HG03159 (cell line): ENCODE results near the gene ELAVL3.
"Not testable (repeated sequence)": the region's sequence is repeated elsewhere in the genome, so short reads cannot be mapped to it uniquely, and the experiment has no call there.

Source experiments
- ATAC-seq: cut with Tn5 transposase; IDR thresholded peaks from one replicate; pipeline ENCODE4 v1.9.1; 2021; ENCODE audit warnings: mild to moderate bottlenecking, moderate library complexity; ENCODE audit not compliant: unreplicated experiment

The ELAVL3 gene

DNA sequence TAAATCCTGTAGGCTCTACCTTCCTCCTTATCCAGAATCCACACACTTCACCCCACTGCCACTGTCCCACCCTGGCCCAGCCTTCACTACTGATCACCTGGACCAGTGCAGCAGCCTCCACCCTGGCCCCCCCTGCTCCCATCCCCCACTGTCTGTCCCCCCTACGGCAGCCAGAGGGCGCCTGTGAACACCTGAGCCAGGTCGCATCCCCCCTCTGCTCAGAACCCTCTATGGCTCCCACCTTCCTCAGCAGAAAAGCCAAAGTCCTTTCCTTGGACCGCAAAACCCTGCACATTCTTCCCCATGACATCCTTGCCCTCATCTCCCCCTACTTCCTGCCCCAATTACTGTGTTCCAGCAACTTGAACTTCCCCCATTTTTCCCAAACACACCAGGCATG lies 20.6 kb downstream of the ELAVL3 start:
- ATAC-seq = no peak

DNA sequence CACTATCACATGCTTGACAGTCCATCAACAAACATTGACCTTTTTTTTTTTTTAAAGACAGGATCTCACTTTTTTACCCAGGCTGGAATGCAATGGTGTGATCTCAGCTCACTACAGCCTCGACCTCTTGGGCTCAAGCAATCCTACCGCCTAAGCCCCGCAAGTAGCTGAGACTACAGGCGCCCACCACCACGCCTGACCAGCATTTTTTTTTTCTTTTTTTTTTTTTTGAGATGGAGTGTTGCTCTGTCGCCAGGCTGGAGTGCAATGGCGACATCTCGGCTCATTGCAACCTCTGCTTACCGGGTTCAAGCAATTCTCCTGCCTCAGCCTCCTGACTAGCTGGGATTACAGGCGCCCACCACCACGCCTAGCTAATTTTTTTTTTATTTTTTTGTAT lies 21.9 kb downstream of the ELAVL3 start:
- not testable (repeated sequence) for ATAC-seq

DNA sequence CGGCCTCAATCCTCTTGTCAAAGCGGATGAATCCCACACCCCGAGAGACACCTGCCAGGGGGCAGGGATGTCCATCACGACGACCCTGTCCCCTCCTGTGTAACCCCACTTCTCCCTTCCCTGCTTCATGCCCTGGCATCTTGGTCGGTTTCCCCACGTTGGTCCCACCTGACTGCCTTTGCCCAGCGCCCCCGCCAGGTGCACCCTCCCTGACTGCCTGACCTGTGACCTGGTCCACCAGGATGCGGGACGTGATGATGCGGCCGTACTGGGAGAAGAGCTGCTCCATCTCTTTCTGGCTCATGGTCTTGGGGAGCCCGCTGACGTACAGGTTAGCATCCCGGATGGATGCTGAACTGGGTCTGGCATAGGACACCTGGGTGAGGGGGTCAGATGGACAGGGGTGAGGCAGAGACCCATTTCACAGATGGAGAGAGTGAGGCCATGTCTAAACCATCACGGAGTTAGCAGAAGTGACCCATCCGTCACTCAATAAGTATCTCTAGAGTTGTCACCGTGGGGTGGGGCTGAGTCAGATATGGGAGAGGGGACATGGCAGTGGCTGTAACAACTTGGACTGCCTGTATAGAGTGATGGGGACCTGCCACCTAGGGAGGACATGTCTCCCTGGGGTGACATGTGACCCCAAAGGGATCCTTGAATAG lies 22.5 kb downstream of the ELAVL3 start:
- no peak for ATAC-seq

DNA sequence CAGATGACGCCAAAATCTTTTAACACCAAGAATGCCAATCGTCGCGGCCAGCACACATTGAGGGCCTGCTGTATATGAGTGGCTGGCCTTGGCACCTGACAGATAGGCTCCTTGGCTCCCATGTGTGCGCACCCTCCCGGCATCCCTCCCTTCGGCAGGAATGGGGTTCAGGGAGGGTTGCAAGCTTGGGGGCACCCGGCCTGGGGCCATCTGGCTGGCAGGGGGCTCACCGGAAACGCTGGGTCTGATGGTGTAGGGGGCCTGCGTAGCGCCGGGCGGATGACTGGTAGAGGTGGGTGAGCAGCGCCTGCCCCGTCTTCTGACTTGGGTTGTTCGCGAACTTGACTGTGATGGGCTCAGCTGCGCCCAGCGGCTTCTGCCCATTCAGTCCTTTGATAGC lies 23.0 kb downstream of the ELAVL3 start:
- no peak for ATAC-seq

DNA sequence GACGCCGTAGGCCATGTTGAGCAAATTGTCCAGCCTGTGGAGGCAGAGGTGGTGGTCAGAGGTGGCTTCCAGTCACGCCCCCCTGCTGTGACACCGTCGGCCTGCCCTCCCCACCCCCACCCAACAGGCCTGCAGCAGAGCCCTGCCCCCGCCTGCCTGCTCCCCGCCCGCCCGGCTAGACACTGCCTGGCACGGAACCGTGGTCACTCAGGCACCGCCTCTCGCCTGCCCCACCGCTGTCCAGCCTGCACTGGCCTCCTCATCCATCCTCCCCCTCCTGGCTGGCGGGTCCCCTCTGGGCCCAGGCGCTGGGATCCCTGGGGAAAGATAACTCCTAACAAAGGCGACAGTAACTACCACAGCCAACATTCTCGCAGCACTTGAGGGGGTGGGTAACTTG lies 23.7 kb downstream of the ELAVL3 start:
- no peak for ATAC-seq

DNA sequence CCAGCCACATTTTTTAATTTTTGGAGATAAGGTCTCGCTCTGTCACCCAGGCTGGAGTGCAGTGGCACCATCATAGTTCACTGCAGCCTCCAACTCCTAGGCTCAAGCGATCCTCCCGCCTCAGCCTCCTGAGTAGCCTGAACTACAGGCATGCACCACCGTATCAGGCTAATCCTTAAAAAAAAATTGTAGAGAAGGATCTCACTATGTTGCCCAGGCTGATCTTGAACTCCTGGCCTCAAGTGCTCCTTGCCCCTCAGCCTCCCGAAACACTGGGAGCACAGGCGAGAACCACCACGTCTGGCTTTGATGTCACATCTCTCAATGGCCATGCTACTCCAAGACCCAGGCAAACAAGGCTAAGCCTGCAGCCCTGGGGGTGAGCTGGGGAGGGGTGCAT lies 24.2 kb downstream of the ELAVL3 start:
- ATAC-seq = no peak

DNA sequence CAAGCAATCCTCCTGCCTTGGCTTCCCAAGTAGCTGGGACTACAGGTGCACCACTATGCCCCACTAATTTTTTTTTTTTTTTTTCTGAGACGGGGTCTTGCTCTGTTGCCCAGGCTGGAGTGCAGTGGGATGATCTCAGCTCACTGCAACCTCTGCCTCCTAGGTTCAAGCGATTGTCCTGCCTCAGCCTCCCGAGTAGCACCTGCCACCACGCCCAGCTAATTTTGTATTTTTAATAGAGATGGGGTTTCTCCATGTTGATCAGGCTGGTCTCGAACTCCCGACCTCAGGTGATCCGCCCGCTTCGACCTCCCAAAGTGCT lies 25.7 kb downstream of the ELAVL3 start:
- not testable (repeated sequence) for ATAC-seq

DNA sequence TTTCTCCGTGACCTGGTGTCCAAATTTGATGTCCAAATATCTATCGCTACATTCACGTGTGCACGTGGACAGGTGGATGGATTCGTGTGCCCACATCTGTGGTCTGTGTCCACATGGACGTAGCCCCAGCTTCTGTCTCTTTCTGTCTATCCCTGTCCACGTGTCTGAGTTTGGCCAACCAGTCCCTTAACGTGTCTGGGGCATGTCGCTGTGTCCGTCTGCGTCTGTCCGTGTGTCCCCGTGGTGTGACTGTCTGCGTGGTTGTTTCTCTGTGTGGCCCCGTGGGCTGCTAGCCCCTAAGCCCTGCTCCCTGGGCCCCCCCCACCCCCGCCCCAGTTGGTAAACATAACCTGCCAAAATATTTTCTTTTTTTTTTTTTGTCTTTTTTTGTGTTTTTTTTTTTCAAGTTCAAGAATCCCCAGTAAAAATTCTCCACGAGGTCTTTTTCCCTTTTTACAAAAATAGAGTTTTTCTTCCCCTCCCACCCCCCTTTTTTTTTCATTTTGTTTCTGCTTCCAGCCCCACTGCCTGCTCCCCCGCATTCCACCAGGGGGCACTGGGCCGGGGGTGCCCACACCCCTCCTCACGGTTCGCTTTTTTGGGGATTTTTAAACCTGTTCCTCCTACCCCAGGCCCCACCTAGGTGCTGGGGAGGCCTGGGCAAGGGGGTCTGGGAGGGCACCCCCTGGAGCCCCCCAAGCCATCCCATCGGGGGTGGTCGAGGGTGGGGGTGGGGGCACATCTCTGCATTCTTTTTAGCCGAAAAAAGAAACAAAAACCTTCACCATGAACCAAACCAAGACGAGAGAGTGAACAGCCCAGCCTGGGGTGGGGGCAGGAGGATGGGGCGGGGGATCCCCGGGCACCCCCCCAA lies 27.1 kb downstream of the ELAVL3 start:
- ATAC-seq = no peak

DNA sequence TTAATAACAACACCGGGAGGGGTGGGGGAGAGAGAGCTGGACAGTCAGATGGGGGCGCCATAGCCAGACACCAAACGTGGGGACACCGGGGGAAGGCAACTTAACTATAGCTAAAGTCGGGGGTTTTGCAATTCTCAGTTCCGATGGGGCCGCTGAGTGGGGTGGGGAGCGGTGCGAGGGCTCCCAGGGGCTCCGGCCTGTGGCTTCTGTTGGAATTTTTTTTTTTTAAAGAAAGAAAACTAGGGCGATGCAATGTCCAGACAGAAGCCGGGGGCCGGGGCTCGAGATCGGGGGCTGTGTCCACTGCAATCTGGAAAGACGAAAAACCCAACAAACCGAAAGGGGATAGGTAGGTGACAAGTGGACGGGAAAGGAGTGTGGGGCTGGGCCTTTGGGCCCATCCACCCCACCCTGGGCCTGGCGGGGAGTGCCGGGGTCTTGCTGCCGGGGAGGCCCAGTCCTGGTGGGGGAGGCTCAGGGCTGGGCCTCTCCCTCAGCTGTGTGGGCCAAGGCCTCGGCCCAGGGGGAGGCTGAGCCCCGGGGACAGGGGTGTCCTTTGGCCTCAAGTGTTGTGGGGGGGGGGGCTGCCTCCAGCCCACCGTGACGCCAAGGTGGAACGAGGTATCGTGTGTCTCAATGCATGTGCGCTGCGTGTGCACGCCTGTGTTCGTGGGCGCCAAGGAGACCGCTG lies 28.1 kb downstream of the ELAVL3 start:
- ATAC-seq = no peak

DNA sequence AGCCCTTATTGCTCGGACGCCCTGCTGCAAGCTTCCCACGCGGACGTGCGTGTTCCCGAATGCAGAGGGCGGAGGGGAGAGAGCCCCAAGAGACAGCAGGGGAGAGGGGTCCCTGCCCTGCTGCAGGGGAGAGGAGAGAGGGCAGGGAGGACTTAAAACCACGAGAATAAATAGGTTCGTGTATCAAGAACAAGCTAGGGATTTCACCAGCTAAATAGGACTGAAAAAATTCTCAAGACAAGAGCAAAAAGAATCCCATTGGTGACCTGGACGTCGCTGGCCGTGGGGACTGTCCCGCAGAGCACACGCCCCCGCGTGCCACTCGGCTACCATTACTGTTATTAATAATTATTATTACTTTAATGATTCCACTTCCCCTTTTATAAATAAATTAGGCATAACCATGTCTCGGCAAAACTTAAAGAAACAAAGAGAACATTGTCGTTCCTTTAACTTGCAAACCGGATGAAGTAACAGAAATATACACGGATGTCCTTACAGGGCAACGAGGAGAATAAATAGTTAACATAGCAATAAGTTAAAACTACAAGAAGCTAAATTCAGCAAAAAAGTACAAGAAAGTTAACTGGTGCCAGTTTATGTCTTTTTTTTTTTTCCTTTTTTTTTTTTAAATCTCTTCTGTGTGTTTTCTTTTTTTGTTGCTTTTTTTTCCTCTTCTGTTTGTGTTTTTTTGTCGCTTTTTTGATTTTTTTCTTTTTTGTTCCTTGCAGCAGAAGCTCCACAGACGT lies 28.8 kb downstream of the ELAVL3 start:
- ATAC-seq = no peak

DNA sequence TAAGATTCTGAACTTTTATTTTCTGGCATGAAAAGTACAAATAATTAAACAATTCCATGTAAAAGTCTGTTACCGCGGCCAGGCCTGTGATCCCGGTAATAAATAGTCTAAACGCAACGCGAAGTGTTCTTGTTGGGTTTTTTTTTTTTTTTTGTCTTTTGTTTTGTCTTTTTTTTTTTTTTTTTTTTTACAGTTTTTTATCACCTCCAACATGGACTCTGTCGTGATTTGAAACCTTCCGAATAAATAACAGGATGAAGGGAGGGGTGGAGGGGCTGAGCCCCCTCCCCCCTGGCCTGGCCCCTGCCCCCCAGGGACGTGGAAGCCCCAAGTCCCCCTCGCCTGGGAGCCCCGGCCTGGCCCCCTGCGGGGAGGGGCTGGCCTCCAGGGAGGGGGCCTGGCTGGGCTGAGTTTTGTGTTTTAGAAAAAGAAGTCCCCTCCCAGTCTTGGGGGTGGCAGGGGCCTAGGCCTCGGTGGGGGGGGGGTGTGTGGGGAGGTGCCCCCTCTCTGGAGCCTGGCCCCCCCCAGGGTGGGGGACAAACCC lies 29.4 kb downstream of the ELAVL3 start:
- ATAC-seq = no peak

DNA sequence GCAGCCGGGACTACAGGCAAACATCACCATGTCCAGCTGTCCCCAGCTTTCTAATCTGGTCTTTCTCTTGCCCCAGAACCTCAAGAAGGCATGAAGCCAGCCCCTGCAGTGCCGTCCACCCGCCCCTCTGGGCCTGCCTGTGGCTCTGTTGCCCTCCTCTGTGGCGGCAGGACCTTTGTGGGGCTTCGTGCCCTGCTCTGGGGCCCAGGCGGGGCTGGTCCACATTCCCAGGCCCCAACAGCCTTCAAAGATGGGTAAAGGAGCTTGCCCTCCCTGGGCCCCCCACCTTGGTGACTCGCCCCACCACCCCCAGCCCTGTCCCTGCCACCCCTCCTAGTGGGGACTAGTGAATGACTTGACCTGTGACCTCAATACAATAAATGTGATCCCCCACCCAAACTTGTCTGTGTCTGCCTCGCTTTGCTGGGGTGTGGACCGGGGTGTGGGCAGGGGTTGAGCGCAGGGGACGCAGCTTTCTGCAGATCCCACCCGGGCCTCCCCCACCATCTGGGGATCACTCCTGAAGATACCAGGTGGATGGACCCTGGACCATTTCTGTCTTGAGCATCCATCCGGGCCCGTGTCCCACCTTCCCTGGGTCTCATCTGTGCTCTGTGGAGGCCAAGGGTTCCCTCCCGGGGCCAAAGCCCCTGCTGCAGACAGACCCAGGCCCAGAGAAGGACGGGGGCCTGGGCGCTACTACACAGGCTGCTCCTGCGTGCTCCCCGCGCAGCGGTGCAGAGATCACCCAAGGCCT lies 30.1 kb downstream of the ELAVL3 start:
- ATAC-seq = no peak

DNA sequence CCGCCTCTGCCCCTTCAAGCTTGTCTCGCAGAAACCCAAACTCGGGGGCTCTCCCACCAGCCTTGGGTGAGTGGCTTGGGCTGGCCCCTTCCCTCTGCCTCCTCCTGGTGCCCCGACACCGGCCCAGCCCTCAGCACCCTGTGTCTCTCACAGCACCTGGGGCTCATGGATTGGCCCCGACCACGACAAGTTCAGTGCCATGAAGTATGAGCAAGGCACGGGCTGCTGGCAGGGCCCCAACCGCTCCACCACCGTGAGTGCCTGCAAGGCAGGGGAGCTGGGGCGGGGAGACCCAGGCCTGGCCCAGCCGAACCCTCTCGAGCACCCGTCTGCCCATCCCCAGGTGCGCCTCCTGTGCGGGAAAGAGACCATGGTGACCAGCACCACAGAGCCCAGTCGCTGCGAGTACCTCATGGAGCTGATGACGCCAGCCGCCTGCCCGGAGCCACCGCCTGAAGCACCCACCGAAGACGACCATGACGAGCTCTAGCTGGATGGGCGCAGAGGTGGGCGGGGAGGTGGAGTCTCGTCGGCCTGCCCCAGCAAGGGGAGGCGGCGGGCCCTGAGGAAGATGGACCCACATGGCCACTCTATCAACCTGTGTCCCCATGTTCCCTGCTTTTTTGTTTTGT lies 31.8 kb downstream of the ELAVL3 start:
- ATAC-seq = no peak

DNA sequence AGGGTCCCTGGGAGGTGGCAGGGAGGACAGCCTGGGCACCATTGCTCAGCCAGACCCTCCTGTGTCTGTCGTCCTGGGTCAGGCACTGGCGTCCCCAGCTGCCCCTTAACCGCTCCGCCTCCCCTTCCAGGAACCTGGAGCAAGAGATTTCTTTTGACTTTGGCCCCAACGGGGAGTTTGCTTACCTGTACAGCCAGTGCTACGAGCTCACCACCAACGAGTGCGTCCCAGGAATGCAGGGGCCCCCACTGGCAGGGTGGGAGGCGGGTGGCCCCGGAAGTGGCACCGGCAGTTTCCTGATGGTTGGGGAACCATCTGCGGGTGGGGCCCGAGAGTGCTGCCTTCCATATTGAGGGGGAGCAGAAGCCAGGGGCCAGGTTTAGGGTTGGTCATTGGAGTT lies 32.4 kb downstream of the ELAVL3 start:
- ATAC-seq = no peak

DNA sequence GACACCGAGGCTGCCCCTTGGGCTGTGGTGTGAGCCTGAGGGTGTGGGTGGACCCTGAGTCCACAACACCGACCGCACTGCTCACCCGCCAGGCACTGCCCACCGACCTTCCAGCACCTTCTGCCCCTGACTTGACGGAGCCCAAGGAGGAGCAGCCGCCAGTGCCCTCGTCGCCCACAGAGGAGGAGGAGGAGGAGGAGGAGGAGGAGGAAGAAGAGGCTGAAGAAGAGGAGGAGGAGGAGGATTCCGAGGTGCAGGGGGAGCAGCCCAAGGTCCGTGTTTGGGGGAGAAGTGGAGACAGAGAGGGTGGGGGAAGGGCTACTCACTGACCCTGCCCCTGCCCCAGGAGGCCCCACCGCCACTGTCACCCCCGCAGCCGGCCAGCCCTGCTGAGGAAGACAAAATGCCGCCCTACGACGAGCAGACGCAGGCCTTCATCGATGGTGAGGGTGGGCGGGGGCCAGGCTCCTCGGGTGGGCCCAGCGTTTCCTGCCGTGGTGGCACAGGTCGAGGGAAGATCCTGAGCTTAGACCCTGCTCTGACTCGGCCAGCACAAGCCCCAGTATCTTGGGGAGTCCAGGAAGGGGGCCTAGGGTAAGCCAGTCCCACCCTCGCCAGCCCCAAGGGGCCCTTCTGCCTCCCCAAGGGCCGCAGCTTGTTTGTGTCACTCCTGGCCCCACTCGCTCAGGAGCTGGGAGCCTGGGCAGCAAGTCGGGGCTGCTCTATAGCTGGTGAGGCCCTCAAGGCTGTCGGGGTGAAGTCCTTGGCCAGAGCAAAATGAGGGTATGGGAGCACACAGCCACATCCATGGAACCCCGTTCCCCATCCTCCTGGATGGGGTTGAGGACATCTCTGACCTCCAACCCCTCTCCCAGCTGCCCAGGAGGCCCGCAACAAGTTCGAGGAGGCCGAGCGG lies 33.2 kb downstream of the ELAVL3 start:
- ATAC-seq = no peak

DNA sequence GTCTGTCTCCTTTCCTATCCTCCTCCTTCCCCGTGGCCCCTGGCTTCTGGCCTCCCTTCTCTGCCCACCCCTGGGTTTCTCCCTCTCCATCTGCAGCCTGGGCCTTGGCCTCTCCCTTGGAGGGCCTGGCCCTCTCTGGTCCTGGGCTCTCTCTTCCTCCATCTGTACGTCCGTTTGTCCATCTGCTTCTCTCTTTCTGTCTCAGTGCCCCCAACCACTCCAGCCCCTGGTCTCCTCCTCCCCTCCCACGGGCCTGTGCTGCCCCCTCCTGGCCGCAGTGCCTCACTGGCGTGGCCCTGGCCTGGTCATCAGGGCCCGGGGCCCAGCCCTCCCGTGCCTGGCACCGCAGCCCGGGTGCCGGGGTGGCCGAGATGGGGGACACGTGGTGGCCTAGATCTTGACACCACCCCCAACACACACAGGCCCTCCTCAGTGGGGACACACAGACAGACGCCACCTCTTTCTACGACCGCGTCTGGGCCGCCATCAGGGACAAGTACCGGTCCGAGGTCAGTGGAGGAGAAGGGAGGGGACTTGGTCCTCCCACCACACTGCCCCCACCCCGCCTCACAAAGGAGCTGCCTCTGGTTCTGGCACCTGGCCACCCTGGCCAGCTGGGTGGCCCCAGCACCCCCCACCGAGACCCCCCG lies 34.1 kb downstream of the ELAVL3 start:
- ATAC-seq = no peak

DNA sequence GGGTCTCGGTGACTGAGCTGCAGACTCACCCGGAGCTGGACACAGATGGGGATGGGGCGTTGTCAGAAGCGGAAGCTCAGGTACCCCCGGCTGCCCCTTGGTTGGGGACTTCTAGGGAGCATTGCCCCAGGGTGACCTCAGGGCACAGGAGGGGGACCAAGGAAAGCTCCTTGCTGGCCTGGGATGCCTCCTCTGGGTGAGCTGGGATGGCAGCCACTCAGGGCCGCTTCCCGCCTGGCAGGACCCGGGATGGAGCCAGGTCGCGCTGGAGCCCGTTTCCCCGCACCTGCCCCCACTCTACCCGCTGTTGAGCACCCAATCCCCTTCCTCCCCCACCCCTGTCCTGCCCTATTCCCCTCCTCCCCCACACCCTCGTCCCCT lies 34.6 kb downstream of the ELAVL3 start:
- no peak for ATAC-seq

DNA sequence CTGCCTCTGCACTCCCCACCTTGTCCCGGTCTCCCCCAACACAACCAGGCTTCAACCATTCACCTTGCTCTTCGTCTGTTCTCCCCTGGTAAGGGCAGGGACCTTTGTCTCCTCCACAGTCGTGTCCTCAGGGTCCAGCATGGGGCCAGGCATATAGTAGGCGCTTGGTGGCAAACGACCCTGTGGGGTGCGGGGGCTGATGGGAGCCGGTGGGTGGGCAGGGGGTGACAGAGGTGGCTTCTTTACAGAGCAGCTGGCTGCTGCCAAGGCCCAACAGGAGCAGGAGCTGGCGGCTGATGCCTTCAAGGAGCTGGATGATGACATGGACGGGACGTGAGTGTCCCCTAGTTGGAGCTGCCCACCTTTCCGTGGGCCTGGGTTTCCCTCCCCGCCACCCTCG lies 35.7 kb downstream of the ELAVL3 start:
- no peak for ATAC-seq
